ENCODE measurements around the gene USP11. TPM values are rescaled to one million over a fixed set of nuclear protein-coding genes. Genes with fewer than 3 reads are reported as not detected.
A peak's percentile ranks its signal among the peaks of the same experiment; 100 is the strongest.

The USP11 gene
- total RNA-seq, 1 experiment from 2014 or later, result 72.0 TPM

GRCh38 chrX:47215291-47215900 lies 17.4 kb upstream of the USP11 start:
- Mint-ChIP-seq H3K36me3 (ENCODE audit: insufficient read depth, unreplicated experiment) (peaks cover 62% of the 10 kb centered on the region), H3K4me1 (ENCODE audit: low read depth, unreplicated experiment) (peaks cover 32% of the 10 kb centered on the region), H3K27ac (ENCODE audit: unreplicated experiment) (peak overlapping the region; percentile 10), H3K9me3 (ENCODE audit: low read depth, unreplicated experiment) (no peaks in the 10 kb centered on the region), H3K27me3 (ENCODE audit: unreplicated experiment) (no peaks in the 10 kb centered on the region), H3K4me3 (ENCODE audit: low read depth, unreplicated experiment) (no peak overlapping the region)
- CTCF ChIA-PET, result no interaction called here
- DNase-seq, result no peak
- BruUV-seq (replicated peaks), result no TSS peak
- intact Hi-C loops (cut with micrococcal nuclease; ENCODE audit: unreplicated experiment), result no loop called here
- no peak for TF ChIP-seq CTCF (IDR thresholded peaks at IDR 0.05; ENCODE audit: unreplicated experiment)

GRCh38 chrX:47216393-47216925 lies 16.4 kb upstream of the USP11 start:
- Mint-ChIP-seq H3K36me3 (ENCODE audit: insufficient read depth, unreplicated experiment) (peaks cover 66% of the 10 kb centered on the region), H3K27me3 (ENCODE audit: unreplicated experiment) (no peaks in the 10 kb centered on the region), H3K9me3 (ENCODE audit: low read depth, unreplicated experiment) (no peaks in the 10 kb centered on the region), H3K4me3 (ENCODE audit: low read depth, unreplicated experiment) (peak overlapping the region; percentile 100), H3K27ac (ENCODE audit: unreplicated experiment) (peak overlapping the region; percentile 97), H3K4me1 (ENCODE audit: low read depth, unreplicated experiment) (peaks cover 41% of the 10 kb centered on the region)
- BruUV-seq (replicated peaks), result no TSS peak
- CTCF ChIA-PET, result interaction anchor here (0.5 to 0.9 kb wide), 2 partner anchors 10 to 20 kb away, joined by 3 read pairs; no protein-coding TSS in a partner anchor
- intact Hi-C loops (cut with micrococcal nuclease; ENCODE audit: unreplicated experiment), result no loop called here
- no peak for DNase-seq
- TF ChIP-seq CTCF (IDR thresholded peaks at IDR 0.05; ENCODE audit: unreplicated experiment), result no peak

- no TSS peak for BruUV-seq (replicated peaks)
- intact Hi-C loops (cut with micrococcal nuclease; ENCODE audit: unreplicated experiment), result no loop called here
Measured at GRCh38 chrX:47217121-47217851, 15.5 kb upstream of the USP11 start.

More at GRCh38 chrX:47217121-47217851, 15.5 kb upstream of the USP11 start:
- Mint-ChIP-seq H3K27ac (ENCODE audit: unreplicated experiment) (peak overlapping the region; percentile 97), H3K4me1 (ENCODE audit: low read depth, unreplicated experiment) (peaks cover 46% of the 10 kb centered on the region), H3K27me3 (ENCODE audit: unreplicated experiment) (no peaks in the 10 kb centered on the region), H3K4me3 (ENCODE audit: low read depth, unreplicated experiment) (peak overlapping the region; percentile 100), H3K9me3 (ENCODE audit: low read depth, unreplicated experiment) (no peaks in the 10 kb centered on the region), H3K36me3 (ENCODE audit: insufficient read depth, unreplicated experiment) (peaks cover 66% of the 10 kb centered on the region)
- no peak for TF ChIP-seq CTCF (IDR thresholded peaks at IDR 0.05; ENCODE audit: unreplicated experiment)
- no peak for DNase-seq
- CTCF ChIA-PET, result interaction anchor here (0.5 to 1.0 kb wide), 6 partner anchors 16 to 95 kb away, joined by 3 to 4 read pairs (median 3); partner anchors contain the start of genes RBM10 and USP11
